ENCODE results near the gene GCK.

The GCK gene

DNA sequence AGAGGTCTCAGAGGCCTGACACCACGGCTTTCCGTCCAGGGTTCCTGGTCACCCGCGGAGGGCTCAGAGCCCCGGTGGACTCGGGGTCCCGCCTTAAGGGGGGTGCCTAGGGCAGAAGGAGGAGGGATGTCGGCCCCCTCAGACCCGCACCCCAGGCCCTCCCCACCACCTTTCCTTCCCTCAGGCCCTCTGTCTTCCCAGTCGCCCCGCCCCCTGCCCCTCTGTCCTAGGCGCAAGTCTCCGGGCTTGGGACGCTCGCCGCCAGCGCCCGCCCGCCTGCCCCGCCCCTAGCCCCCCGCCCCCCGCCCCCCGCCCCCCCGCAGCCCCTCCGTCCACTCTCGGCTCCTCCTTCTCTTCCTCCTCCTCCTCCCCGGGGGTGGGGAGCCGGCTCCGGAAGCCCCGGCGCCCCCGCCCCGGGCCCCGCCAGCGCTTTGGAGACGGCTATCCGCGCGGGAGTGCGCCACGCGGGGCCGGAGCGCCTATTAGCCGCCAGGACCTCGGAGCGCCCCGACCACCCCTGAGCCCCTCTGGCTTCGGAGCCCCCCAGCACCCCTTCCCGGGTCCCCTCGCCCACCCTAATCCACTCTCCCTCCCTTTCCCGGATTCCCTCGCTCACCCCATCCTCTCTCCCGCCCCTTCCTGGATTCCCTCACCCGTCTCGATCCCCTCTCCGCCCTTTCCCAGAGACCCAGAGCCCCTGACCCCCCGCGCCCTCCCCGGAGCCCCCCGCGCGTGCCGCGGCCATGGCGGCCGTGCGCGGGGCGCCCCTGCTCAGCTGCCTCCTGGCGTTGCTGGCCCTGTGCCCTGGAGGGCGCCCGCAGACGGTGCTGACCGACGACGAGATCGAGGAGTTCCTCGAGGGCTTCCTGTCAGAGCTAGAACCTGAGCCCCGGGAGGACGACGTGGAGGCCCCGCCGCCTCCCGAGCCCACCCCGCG, 85.0 kb downstream of the GCK start, which contains the start of gene AEBP1:
TSS of gene AEBP1 (plus strand) at position 423 of the 937 bp plus-strand sequence. CDS start at position 744, 321 bp downstream.
- DNase-seq (ENCODE audit: low read depth in 2 of 2): no peak

DNA sequence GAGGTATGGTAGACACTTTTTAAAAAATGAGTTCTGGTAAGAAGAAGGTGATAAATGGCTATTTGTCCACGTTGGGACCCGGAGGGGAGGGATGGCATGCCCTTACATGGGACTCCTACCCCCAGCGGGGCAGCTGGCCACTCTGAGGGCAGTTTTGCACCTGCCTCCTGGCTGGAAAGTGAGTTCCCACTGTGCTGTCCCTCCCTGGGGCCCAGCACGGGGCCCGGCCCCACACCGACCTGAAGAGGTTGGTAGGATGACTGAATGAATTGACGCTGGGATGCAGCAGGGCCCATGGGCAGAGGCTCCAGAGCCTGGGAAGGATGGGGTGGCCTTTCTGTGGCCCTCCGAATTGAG, 85.7 kb downstream of the GCK start:
- no peak for DNase-seq (ENCODE audit: low read depth in 2 of 2)

DNA sequence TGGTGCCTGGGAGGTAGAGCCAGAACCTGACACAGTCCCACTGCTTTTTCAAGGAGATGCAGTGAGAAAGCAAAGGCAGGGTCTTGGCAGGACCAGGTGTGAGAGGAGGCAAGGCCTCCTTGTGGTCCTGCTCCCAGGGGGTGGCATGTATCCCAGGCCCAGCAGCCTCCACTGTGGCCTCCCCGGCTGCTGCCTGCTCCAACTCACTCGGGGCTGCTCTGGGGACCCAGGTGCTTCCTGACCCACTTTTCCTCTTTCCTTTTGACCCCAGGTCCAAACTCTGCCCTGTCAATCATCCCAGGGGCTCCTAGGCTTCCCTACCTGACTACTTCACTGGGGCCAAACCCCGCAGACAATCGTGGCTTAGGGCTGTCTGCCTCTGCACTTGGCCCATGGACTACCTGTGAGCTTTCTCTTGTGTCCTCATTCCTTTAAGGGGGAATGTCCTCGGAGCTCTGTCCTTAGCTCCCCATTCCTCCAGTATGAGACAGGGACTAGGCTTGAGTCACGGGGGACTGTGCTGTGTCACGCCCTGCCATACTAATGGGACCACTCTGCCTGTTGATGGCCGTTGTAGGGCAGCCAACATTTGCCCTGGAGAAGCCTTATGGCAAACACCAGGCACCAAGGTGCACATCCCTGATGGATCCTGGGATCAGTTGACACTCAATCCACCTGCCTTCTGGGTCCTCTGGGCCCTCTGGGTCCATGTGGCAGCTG, 86.2 kb downstream of the GCK start:
- DNase-seq (ENCODE audit: low read depth in 2 of 2): no peak

DNA sequence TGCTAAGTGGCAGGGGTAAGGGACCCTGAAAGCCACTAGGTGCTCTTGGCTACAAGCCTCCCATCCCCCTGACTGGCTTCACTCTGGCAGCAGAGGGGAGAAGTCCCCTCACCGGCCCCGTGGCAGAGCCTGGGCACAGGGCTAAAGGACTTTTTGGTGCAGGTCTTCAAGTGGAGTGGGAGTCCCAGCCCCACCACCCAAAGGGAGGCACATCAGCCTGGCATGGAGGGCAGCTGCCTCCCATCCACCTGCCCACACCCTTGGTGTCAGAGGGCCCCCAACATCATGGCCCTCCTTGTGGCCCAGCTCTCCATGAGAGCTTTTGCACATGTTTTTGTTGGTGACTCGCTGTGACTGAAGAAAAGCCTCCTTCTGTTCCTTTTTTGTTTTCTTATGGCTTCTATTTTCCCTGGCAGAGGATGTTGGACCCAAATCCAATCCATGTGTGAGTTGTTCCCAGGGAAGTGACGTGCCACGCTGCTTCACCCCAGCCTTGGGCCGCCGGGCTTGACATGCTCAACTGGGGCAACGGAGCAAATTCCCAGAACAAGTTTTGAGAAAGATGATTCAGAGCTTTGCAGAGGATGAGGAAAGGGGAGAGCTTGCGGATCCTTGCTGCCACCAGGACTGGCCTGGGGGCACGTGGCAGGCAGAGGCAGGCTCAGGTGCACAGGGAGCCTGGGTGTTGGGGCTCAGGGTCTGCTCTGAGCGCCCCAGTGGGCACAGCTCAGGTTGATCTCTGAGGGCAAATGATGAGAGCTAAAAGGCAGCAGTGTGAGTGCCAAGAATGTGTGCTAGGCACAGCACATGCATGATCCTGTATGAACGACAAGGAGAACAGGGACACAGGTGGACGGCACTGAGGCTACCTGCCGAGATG, 87.0 kb downstream of the GCK start:
- no peak for DNase-seq (ENCODE audit: low read depth in 2 of 2)

DNA sequence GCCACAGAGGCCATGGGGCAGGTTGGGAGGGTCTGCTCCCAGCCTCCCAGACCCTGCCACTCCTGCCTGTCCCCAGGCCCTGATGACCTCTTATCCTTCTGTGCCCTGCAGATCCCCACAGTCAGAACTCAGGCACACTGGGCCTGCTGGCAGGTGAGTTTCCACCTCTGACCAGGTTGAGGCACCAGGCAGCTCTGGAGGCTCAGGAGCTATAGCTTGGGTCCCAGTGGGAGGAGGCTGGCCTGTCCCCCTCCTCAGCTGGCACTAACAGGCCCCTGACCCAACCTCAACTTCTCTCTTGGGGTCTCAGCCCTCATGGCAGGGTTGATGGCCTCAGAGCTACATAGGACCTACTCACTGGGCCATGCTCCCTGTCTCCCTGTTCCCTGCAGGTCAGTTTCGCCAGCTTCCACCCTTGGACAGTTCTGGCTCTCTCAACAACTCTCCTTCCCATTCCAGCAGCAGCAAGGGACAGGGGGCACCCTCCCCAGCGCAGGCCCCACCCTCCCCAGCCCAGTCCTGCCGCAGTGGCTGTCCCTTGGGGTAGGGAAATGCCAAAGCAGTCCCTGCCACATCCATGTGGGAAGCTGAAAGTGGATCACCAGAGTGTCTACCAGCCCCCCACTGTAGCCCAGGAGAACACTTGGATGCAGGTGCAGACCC, 87.8 kb downstream of the GCK start:
- no peak for DNase-seq (ENCODE audit: low read depth in 2 of 2)

DNA sequence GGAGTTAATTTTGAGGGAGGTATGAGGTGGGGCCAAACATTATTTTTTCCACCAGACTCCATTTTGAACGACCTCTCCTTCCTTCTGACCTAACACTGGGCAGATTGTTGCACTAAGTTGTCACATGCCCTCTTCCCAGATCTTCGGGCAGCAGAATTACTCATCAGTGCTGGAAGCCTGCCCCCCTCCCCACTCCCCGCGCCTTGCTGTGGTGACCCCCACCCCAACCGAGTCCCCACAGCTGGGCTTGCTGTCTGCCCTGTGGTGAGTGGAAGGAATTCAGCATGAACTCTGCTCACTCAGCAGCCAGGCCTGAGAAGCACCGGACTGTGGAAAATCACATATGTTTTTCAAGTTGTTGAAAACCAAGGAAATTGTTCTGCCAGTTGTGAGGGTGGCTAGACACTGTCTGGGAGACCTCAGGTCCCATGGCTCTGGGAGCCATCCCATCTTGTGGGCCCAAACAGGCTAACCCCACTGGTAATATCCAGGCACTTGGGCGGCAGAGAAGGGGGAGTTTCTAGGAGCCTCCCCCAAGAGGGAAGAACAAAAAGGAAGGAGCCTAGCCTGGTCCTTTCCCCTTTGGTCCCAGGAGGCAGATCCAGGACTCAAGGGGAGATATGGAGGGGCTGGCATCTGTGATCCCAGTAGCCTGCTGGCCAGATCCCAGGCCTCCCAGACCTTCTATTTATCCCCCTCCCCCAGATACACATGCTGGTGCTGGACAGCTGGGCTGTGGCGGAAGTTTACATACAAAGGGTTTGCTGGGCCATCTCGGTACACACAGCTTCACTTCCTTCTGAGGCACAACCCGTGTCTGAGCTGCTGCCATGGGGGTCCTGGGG, 88.6 kb downstream of the GCK start:
- no peak for DNase-seq (ENCODE audit: low read depth in 2 of 2)

DNA sequence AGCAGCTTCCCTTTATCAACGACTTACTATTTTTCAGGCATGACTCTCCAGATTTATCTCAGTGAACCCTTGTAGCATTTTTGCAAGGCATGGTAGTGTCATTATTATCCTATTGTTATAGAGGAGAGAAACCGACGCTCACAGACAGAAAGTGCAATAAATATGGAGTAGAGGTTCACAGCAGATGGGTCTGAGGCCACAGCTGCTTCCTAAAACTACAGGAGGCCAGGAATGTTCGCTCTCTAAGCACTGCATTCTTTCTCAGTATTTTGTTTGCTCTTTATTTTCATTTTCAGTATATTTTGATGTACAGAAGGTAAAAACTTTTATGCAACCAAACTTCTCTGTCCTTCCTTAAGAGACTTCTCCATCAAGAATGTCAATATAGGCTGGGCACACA, 89.6 kb downstream of the GCK start:
- DNase-seq (ENCODE audit: low read depth in 2 of 2): no peak

DNA sequence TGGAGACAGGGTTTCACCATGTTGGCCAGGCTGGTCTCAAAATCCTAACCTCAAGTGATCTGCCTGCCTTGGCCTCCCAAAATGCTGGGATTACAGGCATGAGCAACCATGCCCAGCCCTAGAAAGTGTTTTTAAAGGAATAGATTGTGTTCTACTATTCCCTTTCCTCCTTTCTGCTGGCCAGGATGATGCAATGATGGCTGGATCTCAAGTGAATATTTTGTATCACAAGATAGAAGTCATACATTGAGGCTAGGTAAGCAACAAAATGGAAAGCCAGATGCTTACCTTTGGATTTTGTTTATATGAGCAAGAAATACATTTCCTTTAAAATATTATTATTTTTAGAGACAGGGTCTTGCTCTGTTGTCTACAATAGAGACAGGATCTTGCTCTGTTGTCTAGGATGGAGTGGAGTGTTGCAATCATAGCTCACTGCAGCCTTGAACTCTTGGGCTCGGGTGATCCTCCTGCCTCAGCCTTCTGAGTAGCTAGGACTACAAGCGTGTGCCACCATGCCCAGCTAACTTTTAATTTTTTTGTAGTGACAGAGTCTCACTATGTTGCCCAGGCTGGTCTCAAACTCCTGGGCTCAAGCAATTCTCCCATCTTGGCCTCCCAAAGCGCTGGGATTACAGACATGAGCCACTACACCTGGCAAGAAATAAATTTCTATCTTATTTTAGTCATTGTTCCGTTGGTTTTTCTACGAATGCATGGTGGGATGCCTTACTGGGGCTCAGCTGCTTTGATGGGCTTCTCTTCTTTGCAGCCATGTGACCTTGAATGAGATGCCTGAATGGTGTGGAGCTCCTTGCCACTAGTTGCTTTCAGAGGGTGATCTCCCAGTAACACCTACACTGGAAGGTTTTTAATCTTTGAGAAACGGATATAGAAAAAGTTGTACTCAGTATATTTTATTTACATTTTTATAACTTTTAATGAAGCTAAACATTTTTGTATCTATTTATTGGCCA, 90.9 kb downstream of the GCK start:
- no peak for DNase-seq (ENCODE audit: low read depth in 2 of 2)

DNA sequence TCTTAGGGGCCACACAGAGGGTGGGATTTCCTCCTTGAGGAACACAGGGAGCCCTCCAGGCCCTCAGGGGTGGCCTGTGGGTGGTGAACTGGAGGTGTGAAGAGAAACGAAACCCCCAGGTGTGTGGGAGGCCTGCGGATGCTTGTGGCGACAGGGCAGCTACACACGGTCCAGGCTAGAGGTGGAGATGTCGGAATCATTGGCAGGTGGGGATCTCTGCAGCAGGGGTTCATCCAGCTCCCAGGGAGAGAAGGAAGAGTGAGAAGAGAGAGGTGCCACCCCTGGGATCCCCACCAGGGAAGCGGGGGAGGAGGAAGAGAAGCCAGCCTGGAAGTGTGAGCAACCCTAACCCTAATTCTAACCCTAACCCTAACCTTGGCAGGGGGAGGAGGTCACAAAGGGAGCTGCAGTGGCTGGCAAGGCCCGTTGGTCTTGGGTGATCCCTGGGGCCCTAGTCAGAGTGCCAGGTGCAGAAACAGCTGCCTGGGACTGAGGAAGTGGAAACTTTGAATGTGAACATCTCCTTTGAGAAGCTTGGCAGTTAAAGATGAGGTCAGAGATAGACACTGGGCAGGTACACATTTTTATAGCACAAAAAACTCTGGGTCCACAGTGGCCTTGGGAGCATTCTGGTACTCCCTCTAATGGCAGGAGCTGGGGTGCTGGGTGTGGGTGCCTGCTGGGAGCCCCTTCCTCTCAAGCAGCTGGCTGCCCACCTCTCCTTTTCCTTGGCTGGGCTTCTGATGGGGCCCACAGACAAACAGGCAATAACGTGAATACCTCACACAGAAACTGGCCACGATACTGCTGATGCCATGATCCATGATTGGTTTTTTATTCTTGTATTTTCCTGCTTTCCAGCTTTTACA, 91.9 kb downstream of the GCK start:
- DNase-seq (ENCODE audit: low read depth in 2 of 2): no peak

DNA sequence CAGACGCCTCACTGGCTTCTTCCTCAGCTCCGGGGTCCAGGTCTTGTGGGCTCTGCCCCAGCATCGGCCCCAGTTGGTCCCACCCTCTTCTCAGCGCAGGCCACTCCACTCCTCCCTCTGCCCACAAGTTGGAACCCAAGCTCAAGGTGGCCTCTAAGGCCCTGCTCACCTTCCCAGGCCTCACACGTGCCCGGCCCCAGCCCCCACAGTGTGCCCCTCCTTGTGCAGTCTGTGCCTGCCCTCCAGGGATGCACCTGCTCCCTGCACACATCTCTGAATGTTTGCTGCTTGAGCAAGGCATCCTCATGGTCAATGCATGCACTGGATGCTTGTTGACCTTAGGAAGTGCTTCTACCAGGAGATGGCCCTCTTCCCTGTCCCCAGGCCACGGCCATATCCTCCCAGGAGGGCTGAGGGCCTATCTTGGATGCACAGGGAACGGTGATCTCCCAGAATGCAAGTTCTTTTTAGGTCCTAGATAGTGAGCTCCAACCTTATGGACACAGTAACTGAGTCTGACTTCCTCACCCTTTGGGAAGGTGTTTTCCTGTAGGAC, 92.8 kb downstream of the GCK start:
- no peak for DNase-seq (ENCODE audit: low read depth in 2 of 2)

DNA sequence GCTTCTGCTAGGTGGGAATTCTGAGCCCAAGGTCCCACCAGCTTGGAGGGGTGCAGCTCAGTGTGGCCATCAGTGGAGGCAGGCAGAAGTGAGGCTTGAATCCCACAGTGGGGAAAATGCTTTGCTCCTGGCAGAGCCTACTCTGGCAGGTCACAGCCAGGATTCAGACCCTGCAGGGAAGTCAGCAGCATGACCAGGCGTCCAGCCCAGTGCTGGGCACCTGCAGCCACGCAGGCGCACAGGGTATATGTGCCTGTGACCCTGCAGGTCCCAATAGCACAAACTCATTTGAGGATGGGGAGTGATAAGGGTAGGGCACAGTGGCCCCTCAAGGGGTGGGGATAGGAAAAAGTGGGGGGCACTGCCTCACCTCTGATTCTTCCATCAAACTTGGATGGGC, 93.5 kb downstream of the GCK start:
- no peak for DNase-seq (ENCODE audit: low read depth in 2 of 2)

DNA sequence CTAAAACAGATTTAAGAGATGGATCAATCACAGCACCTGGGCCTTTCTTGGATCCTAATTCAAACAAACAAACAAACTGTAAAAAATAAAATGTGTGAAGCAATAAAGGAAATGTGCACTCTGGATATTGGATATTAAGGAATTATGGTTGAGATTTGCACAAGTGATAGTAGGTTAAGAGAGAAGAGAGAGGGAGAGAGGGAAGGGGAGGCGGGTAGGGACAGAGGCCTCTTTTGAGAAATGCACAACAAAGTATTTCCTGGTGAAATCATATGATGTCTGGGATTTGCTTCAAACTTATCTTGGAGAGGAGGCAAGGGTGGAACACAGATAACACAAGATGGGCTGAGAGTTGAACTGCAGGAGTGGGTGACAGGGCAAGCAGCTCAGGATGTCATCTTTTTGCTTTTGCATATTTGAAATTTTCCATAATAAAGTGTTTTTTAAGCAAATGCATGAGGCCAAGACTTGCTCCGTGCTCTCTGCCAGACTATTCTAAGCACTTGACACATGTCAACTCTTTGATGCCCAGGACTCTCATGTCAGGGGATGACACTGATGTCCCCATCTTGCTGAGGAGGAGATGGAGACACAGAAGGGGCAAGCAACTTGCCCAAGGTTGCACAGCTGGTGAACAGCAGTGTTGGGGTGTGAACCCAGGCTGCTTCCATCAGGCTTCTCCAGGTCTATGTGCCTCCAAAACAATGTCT, 94.2 kb downstream of the GCK start:
- DNase-seq (ENCODE audit: low read depth in 2 of 2): no peak

DNA sequence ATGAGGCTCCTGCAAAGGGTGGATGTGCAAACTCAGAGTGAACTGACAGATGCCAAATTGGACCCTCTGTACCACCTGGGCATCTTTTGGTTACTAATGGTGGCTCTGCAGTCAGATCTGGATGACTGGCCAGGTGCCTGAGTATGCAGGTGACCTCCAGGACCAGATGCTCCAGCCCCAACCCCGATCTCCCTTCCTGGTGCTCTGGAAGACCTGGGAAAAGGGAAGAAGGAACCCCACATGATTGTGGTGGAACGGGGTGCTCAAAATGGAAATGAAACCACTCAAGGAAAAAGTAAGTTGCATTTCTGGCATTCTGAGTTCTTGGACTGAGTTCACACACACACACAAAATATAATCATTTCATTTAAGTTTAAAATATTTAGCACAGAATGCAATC, 94.9 kb downstream of the GCK start:
- DNase-seq (ENCODE audit: low read depth in 2 of 2): no peak
